Mucosa of descending colon (tissue), 3 donors: ENCODE measurements around the gene DEFB110. TPM values are rescaled to one million over a fixed set of nuclear protein-coding genes. Genes with fewer than 3 reads are reported as not detected.

ENCODE experiments used
- ATAC-seq: fragments of 200-7000 bp; cut with Tn5 transposase; one replicate; pipeline ENCODE4 v1.9.1; 2020; ENCODE audit warnings: mild to moderate bottlenecking, moderate library complexity
- DNase-seq, 3 donors: peaks; one replicate each; pipeline ENCODE4 v3.0.0-alpha.2; 2020
- H3K36me3 ChIP-seq: fragments of 200-600 bp; one replicate; pipeline ENCODE4 v1.8.0; 2021; ENCODE audit warnings: low read depth, mild to moderate bottlenecking
- H3K4me1 ChIP-seq: fragments of 200-600 bp; one replicate; pipeline ENCODE4 v1.8.0; 2021; ENCODE audit warnings: low read depth, mild to moderate bottlenecking
- H3K4me3 ChIP-seq: fragments of 200-600 bp; one replicate; pipeline ENCODE4 v1.8.0; 2021; ENCODE audit warnings: mild to moderate bottlenecking
- H3K9me3 ChIP-seq: fragments of 200-600 bp; one replicate; pipeline ENCODE4 v1.8.0; 2021; ENCODE audit warnings: mild to moderate bottlenecking
- intact Hi-C, 2 donors: fragments of 100-400 bp; cut with DNase I in 1 of 2; cut with micrococcal nuclease in 1 of 2; formaldehyde crosslinking; loops; one replicate each; pipeline versions ENCODE4 v1.11.0 to v1.11.1; 2022; cut with DNase I, micrococcal nuclease
- total RNA-seq, 3 donors: library from RNA; stranded (reverse); fragmentation: NEBNext Ultra II Directional in 2 of 3; extraction: Animal tissue kit (Norgen Biotek cat#: 25700) in 2 of 3; gene quantifications; one replicate each; pipeline versions ENCODE4 v1.2.1 to v1.2.4, GENCODE V29; 2021 to 2023
- TF ChIP-seq, protein P1 (sequence below): fragments of 200-600 bp; IDR thresholded peaks from one replicate; pipeline ENCODE4 v1.8.0; 2022; ENCODE audit warnings: antibody characterized with exemption, mild to moderate bottlenecking
- donor health status: DM: no; HTN: no; CAD: no; lungs with moderate emphysema.
- donor health status: DM: no; HTN: no; CAD: no.
- donor health status: DM: no; HTN: yes; CAD: no.

DEFB110 gene
- total RNA-seq, 3 donors from 2014 or later, result not detected

DNA sequence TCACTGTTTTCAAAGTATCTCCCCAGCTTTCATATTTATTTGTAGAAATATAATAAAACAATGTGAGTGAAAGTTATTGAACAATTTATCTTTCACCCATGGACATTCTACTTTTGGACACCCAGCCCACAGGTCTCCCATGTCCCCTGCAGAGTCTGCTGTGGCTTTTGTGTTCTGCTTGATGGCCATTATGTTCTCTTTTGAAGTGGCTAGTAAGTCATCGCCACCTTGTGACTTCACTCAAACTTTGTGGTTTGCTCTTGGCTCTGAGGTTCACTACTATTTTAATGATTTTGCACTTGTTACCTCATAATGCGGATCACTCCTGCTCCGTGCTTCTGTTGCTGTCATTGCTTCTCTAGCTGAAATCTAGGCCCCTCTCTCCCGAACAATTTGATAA is 42.2 kb downstream of the DEFB110 start:
- Histone ChIP-seq H3K36me3 (no peaks in the 10 kb centered on the region), H3K9me3 (no peaks in the 10 kb centered on the region), H3K4me1 (no peaks in the 10 kb centered on the region), H3K4me3 (no peak overlapping the region)
- TF ChIP-seq, protein P1, sequence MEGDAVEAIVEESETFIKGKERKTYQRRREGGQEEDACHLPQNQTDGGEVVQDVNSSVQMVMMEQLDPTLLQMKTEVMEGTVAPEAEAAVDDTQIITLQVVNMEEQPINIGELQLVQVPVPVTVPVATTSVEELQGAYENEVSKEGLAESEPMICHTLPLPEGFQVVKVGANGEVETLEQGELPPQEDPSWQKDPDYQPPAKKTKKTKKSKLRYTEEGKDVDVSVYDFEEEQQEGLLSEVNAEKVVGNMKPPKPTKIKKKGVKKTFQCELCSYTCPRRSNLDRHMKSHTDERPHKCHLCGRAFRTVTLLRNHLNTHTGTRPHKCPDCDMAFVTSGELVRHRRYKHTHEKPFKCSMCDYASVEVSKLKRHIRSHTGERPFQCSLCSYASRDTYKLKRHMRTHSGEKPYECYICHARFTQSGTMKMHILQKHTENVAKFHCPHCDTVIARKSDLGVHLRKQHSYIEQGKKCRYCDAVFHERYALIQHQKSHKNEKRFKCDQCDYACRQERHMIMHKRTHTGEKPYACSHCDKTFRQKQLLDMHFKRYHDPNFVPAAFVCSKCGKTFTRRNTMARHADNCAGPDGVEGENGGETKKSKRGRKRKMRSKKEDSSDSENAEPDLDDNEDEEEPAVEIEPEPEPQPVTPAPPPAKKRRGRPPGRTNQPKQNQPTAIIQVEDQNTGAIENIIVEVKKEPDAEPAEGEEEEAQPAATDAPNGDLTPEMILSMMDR, result no peak
- intact Hi-C loops, result no loop called here
- no peak for DNase-seq
- ATAC-seq, result no peak

DNA sequence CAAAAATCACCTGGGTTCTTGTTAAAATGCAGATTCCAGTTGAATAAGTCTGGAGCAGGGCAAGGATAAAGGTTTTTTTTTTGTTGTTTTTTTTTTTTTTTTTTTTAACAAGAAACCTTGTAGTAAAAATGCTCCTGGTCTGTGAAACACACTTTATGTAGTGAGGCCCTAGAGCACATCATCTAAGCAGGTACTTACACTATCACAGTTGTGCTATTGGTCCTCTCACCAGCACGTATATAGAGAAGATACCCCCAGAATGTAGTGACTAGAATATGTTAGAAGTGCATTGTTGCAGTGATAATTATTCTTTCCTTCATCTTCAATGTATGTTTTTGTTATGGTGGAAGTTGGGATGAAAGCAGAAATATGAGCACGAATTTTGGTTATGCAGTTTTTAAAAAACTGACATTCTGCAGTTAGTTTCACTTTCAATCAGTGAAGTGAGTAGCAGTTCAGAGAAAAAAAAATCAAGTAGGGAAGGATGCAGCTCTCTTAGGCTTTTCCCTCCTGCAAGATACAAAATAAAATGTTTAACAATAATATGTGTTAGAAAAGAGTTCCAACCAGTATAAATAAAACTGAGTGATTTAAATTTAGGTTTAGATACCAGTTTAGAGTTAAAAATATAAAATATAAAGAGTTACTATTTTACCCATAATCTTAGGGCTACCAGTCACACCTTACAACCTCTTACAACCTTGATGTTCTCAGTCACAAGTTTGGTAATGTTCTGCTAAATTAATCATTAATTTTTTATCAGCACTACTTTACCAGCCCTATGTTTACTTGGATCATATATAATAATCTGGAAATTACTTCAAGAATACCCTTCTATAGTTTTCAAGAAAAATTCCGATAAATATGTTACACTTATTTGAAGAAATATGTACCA is 43.2 kb downstream of the DEFB110 start:
- H3K9me3 ChIP-seq, result no peaks in the 10 kb centered on the region
- TF ChIP-seq, protein P1, result no peak

DNA sequence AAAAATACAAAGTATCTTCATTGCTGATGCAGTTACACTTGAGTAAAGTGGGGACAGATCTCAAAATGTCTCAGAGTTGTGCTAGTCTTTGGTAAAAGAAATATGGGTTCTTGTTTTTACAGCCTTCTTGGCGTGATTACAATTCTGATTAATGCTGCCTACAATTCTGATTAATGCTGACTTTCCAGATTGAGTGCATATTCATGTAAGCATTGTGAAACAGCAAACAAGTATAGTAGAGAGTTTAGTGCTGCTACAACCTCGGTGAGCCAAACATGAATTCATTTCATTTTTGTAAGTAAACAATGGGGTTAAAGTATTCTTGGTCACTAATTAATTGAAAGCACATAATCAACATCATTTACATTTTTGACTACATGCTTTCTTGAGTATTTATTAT is 52.2 kb downstream of the DEFB110 start, which contains the start of gene DEFB113:
Gene DEFB113 (minus strand): TSS at position 21 of the 400 bp plus-strand sequence. CDS start 0 bp downstream, at position 21.
- intact Hi-C loops, result no loop called here
- no peak for ATAC-seq

More for the DNA sequence above, 43.2 kb downstream of the DEFB110 start:
- ATAC-seq (no peak), DNase-seq (no peak)
- Histone ChIP-seq H3K4me3 (no peak overlapping the region), H3K4me1 (no peaks in the 10 kb centered on the region), H3K36me3 (no peaks in the 10 kb centered on the region)
- intact Hi-C loops, result no loop called here

More for the DNA sequence above, 52.2 kb downstream of the DEFB110 start, which contains the start of gene DEFB113:
- Histone ChIP-seq H3K4me3 (no peak within 1 kb of the TSS), H3K4me1 (no peaks in the 10 kb centered on the region), H3K9me3 (no peaks in the 10 kb centered on the region), H3K36me3 (no peaks in the 10 kb centered on the region)
- DNase-seq, result no peak
- TF ChIP-seq, protein P1, result no peak

Other genes with a start within 250 kb of the DEFB110 start
- not detected for gene PGK2, start 234.7 kb downstream of the DEFB110 start, total RNA-seq
- gene CRISP1, start 155.5 kb downstream of the DEFB110 start, total RNA-seq, result not detected
- gene DEFB114, start 57.8 kb downstream of the DEFB110 start, total RNA-seq, result not detected
- gene DEFB113, start 52.4 kb downstream of the DEFB110 start, total RNA-seq, result not detected
- gene DEFB112, start 27.9 kb upstream of the DEFB110 start, total RNA-seq, result not detected